MCF 10A (cell line): ENCODE results near the gene RGL2. TPM values are rescaled to one million over a fixed set of nuclear protein-coding genes. Genes with fewer than 3 reads are reported as not detected.
A peak's percentile ranks its signal among the peaks of the same experiment; 100 is the strongest.

ENCODE experiments used
- BruUV-seq: library from RNA; stranded (reverse); fragments of 400-500 nt; replicated peaks from 2 replicates; lab custom pipeline; 2021; lab: Mats Ljungman, UMichigan
- CTCF ChIA-PET: fragments of 300-600 bp; sonication (Branson Sonifier 250); formaldehyde crosslinking; extraction: SDS; loops from one replicate; lab custom pipeline; 2021; ENCODE audit warnings: antibody characterized with exemption, inconsistent platforms; lab: Yijun Ruan, JAX
- POLR2A ChIA-PET: fragments of 300-600, 350-650 bp; sonication (Branson Sonifier 250); formaldehyde crosslinking; extraction: SDS; loops from one replicate; lab custom pipeline; 2020; ENCODE audit warnings: antibody characterized with exemption, inconsistent platforms; lab: Yijun Ruan, JAX
- DNase-seq: peaks from one replicate; pipeline ENCODE4 v3.0.0-alpha.2; 2018; ENCODE audit not compliant: unreplicated experiment
- H3K27ac Mint-ChIP-seq: one replicate; pipeline ENCODE4 v1.8.0; 2022; ENCODE audit warnings: mild to moderate bottlenecking, low read depth, mixed read lengths; ENCODE audit not compliant: unreplicated experiment
- H3K27me3 Mint-ChIP-seq: one replicate; pipeline ENCODE4 v1.8.0; 2022; ENCODE audit warnings: mixed read lengths; ENCODE audit not compliant: insufficient read depth, unreplicated experiment
- H3K36me3 Mint-ChIP-seq: one replicate; pipeline ENCODE4 v1.8.0; 2022; ENCODE audit warnings: mild to moderate bottlenecking, moderate library complexity, mixed read lengths; ENCODE audit not compliant: insufficient read depth, unreplicated experiment
- H3K4me1 Mint-ChIP-seq: one replicate; pipeline ENCODE4 v1.8.0; 2022; ENCODE audit warnings: mixed read lengths; ENCODE audit not compliant: insufficient read depth, unreplicated experiment
- H3K4me3 Mint-ChIP-seq: one replicate; pipeline ENCODE4 v1.8.0; 2022; ENCODE audit warnings: mild to moderate bottlenecking, moderate library complexity, mixed read lengths; ENCODE audit not compliant: unreplicated experiment
- H3K9me3 Mint-ChIP-seq: one replicate; pipeline ENCODE4 v1.8.0; 2022; ENCODE audit warnings: mixed read lengths; ENCODE audit not compliant: unreplicated experiment
- intact Hi-C: fragments of 100-400 bp; cut with micrococcal nuclease; formaldehyde crosslinking; loops from 2 replicates; pipeline ENCODE4 v1.14.1; 2022
- total RNA-seq: library from RNA; stranded (reverse); gene quantifications from 2 replicates; pipeline ENCODE4 v1.2.3, GENCODE V29; 2022
- TF ChIP-seq, protein P1 (sequence below): fragments of 200-600 bp; IDR thresholded peaks from one replicate; pipeline ENCODE4 v1.8.0; 2022; ENCODE audit warnings: antibody characterized with exemption, mild to moderate bottlenecking; ENCODE audit not compliant: unreplicated experiment

RGL2 gene
- total RNA-seq, 1 experiment from 2014 or later, result 30.4 TPM

DNA sequence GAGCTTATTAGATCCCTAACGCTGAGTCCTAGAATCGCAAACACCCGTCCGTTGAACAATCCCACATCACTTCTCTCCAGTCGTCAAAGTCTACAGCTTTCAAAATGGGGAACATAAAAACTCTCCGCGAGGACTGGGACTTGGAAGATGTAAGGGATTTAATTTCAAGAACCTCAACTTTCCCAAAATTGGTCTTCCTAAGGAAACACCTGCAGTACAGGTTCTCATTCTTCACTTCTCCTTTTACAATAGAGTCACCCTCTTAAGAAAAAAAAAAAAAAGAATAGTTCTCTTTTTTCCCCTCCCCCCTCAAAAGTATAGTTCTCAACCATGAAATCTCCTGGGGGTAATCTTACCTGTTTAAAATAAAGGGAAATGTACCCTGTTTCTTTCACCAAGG is 25.4 kb upstream of the RGL2 start:
- no TSS peak for BruUV-seq
- Mint-ChIP-seq H3K27ac (no peak overlapping the region), H3K36me3 (peaks cover 28% of the 10 kb centered on the region), H3K27me3 (no peaks in the 10 kb centered on the region), H3K4me3 (peak overlapping the region; percentile 81), H3K4me1 (peaks cover 46% of the 10 kb centered on the region), H3K9me3 (no peaks in the 10 kb centered on the region)
- ChIA-PET CTCF (interaction anchor here (0.6 to 1.5 kb wide), 5 partner anchors 19 to 1554 kb away, joined by 3 to 5 read pairs (median 3); no protein-coding TSS in a partner anchor), POLR2A (interaction anchor here (0.5 to 1.0 kb wide), 2 partner anchors 21 to 1196 kb away, joined by 3 read pairs; partner anchors contain the start of gene ATF6B)
- intact Hi-C loops, result no loop called here
- DNase-seq, result no peak
- TF ChIP-seq, protein P1, sequence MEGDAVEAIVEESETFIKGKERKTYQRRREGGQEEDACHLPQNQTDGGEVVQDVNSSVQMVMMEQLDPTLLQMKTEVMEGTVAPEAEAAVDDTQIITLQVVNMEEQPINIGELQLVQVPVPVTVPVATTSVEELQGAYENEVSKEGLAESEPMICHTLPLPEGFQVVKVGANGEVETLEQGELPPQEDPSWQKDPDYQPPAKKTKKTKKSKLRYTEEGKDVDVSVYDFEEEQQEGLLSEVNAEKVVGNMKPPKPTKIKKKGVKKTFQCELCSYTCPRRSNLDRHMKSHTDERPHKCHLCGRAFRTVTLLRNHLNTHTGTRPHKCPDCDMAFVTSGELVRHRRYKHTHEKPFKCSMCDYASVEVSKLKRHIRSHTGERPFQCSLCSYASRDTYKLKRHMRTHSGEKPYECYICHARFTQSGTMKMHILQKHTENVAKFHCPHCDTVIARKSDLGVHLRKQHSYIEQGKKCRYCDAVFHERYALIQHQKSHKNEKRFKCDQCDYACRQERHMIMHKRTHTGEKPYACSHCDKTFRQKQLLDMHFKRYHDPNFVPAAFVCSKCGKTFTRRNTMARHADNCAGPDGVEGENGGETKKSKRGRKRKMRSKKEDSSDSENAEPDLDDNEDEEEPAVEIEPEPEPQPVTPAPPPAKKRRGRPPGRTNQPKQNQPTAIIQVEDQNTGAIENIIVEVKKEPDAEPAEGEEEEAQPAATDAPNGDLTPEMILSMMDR, result no peak

DNA sequence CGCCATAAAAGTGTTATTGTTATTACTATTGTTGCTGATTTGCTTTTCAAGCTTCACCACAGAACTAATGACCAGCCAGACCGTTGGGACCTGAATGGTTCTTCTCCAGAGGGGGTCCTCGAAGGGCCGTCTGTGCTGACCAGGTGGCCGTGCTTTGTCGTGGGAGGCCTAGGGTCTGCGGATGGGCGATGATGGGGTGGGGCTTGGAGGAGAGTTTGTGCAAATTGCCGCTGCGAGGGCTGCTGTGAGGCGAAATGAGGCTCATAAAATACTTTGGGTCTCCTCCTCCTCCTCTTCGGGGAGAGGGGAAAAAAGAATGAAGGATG is 24.8 kb upstream of the RGL2 start:
- H3K27ac Mint-ChIP-seq, result peak overlapping the region; percentile 94
- TF ChIP-seq, protein P1, result no peak
- H3K27me3 Mint-ChIP-seq, result no peaks in the 10 kb centered on the region
- POLR2A ChIA-PET, result interaction anchor here (0.6 to 1.0 kb wide), 4 partner anchors 15 to 1115 kb away, joined by 3 read pairs; no protein-coding TSS in a partner anchor
- H3K4me1 Mint-ChIP-seq, result peaks cover 47% of the 10 kb centered on the region
- intact Hi-C loops, result no loop called here
- BruUV-seq, result no TSS peak
- CTCF ChIA-PET, result interaction anchor here (0.6 to 1.5 kb wide), 3 partner anchors 20 to 1554 kb away, joined by 3 to 6 read pairs (median 5); no protein-coding TSS in a partner anchor
- H3K4me3 Mint-ChIP-seq, result peak overlapping the region; percentile 81
- no peak for DNase-seq
- H3K36me3 Mint-ChIP-seq, result peaks cover 34% of the 10 kb centered on the region
- H3K9me3 Mint-ChIP-seq, result no peaks in the 10 kb centered on the region

DNA sequence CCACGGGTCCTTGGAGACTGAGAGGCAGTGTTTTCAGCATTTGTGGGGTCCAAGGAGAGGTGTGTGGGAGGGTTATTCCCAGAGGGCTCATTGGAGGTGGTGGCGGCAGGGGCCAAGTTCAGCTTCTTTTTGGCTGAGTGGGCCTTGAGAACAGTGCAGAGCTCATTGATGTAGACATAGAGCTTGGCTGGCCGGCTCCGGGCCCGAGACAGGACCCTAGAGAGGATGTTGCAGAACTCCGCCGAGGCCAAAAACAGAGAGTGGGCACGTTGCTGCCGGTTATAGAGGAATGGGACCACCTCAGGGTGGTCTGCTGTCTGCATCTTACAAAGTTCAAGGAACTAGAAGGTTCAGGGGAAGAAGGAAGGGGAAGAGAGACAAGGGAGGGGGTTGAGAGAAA is 22.5 kb upstream of the RGL2 start:
- peak overlapping the region; percentile 80 for H3K27ac Mint-ChIP-seq
- CTCF ChIA-PET, result interaction anchor here (0.5 to 1.0 kb wide), 3 partner anchors 16 to 90 kb away, joined by 3 read pairs; no protein-coding TSS in a partner anchor
- BruUV-seq, result no TSS peak
- intact Hi-C loops, result no loop called here
- no peaks in the 10 kb centered on the region for H3K27me3 Mint-ChIP-seq
- TF ChIP-seq, protein P1, result no peak
- H3K4me1 Mint-ChIP-seq, result peaks cover 58% of the 10 kb centered on the region
- no peak for DNase-seq
- no peaks in the 10 kb centered on the region for H3K9me3 Mint-ChIP-seq
- POLR2A ChIA-PET, result interaction anchor here (1.4 to 1.8 kb wide), 3 partner anchors 24 to 72 kb away, joined by 4 to 6 read pairs (median 6); partner anchors contain the start of gene B3GALT4
- peaks cover 51% of the 10 kb centered on the region for H3K36me3 Mint-ChIP-seq
- peak overlapping the region; percentile 81 for H3K4me3 Mint-ChIP-seq

GRCh38 chr6:33320315-33321181 is 21.8 kb upstream of the RGL2 start:
- ChIA-PET CTCF (interaction anchor here (0.5 to 1.0 kb wide), 5 partner anchors 17 to 174 kb away, joined by 3 read pairs; no protein-coding TSS in a partner anchor), POLR2A (interaction anchor here (0.6 to 1.8 kb wide), 7 partner anchors 8 to 256 kb away, joined by 3 to 6 read pairs (median 3); partner anchors contain the start of gene B3GALT4)
- Mint-ChIP-seq H3K4me3 (peak overlapping the region; percentile 81), H3K36me3 (peaks cover 58% of the 10 kb centered on the region), H3K9me3 (no peaks in the 10 kb centered on the region), H3K27me3 (no peaks in the 10 kb centered on the region), H3K4me1 (peaks cover 61% of the 10 kb centered on the region), H3K27ac (peak overlapping the region; percentile 80)
- intact Hi-C loops, result no loop called here
- peak; percentile 88 for DNase-seq
- TSS peak; percentile 67 for BruUV-seq
- TF ChIP-seq, protein P1, result no peak
